NCI-H2107 treated with DMSO at 0.1 percent for 48 hours (cell line): ENCODE data around the gene NUDCD3.
"Not testable (repeated sequence)": the region's sequence is repeated elsewhere in the genome, so short reads cannot be mapped to it uniquely, and the experiment has no call there.

ENCODE experiments used
- DNase-seq: peaks from one replicate; lab custom pipeline; 2025; ENCODE audit not compliant: unreplicated experiment; lab: John Stamatoyannopoulos, UW

Gene NUDCD3

GRCh38 chr7:44518761-44519160 is 28.3 kb upstream of the NUDCD3 start:
- DNase-seq = no peak

GRCh38 chr7:44517175-44517574 is 26.7 kb upstream of the NUDCD3 start:
- DNase-seq = no peak

DNA sequence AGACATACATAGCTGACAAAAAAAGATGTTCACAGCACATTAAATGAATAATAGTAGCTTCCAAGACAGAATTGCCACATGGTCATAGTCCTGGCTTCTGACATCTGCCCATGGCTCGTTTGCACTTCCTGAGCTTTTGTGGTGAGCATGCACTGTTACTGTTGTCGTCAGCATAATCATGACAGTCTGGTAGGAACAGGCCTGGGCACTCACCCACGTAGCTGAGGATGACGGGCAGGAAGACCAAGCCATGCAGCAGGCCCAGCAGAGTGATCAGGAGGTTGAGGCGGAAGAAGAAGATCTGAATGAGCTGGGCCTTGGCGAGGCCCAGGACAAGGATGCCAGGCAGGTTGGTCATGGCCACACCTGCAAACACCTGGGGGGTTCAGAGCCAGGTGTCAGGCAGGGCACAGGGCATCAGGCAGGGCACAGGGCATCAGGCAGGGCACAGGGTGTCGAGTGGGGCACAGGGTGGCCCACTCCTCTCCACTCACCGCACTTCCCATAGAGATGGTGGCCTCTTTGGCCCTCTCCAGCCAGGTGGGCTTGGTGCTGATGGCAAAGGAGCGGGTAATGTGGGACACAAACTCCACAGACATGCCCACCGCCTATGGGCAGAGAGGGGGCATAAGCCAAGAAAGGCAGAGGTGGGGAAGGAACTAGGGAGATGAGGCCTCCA is 25.3 kb upstream of the NUDCD3 start:
- no peak for DNase-seq

GRCh38 chr7:44512736-44513135 is 22.3 kb upstream of the NUDCD3 start:
- DNase-seq = no peak

- no peak for DNase-seq
Measured at GRCh38 chr7:44511863-44512468, 21.5 kb upstream of the NUDCD3 start.

- no peak for DNase-seq
Measured at GRCh38 chr7:44511236-44511635, 20.8 kb upstream of the NUDCD3 start.

DNA sequence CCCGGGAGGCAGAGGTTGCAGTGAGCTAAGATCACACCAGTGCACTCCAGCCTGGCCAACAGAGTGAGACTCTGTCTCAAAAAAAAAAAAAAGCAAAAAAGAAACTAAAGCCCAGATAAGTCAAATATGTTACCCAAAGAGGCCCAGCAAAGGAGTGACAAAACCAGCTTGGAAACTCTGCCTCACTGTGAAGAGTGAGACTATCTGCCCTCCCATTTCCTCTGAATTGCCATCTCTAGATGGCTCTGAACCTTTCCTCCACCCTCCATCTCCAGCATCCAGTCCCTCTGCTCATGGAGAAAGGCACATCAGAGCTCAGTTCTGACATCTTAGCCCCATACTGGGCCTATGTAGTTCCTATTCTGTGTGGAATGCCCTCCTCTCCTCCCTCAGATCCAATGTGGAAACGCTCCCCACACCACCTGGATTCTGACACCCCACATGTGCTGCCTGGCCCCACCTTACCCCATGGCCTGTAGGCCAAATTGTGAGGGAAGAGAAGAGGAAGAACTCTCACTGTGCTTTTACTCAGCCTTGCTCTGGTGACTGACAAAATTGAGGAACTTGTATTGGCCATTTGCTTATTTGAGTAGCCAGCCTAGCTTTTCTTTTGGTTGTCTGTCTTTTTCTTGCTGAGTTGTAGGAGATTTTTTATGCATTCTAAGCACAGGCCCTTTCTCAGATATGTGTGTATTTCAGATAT is 18.0 kb upstream of the NUDCD3 start:
- DNase-seq = no peak

DNA sequence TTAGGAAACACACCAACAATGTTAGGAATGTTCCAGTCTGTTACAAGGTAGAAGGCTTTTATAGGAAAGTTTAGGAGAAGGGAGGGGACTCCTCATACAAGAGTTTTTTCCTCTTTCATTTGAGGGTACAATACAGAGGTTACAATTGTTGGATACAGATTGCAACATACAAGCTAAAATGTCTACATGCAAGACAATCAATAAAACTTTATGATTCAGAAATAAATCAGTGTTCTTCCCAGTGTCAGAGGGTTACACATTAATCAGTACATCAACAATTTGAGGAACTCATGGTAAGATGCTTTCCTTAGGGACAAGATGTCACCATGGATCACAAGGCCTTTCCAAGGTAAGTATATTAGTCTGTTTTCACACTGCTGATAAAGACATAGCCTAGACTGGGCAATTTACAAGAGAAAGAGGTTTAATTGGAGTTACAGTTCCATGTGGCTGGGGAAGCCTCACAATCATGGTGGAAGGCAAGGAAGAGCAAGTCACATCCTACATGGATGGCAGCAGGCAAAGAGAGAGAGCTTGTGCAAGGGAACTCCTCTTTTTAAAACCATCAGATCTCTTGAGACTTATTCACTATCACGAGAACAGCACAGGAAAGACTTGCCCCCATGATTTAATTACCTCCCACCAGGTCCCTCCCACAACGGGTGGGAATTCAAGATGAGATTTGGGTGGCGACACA is 16.3 kb upstream of the NUDCD3 start:
- not testable (repeated sequence) for DNase-seq

GRCh38 chr7:44505595-44505994 is 15.1 kb upstream of the NUDCD3 start:
- no peak for DNase-seq

- no peak for DNase-seq
Measured at GRCh38 chr7:44498230-44498954, 7.9 kb upstream of the NUDCD3 start.

DNA sequence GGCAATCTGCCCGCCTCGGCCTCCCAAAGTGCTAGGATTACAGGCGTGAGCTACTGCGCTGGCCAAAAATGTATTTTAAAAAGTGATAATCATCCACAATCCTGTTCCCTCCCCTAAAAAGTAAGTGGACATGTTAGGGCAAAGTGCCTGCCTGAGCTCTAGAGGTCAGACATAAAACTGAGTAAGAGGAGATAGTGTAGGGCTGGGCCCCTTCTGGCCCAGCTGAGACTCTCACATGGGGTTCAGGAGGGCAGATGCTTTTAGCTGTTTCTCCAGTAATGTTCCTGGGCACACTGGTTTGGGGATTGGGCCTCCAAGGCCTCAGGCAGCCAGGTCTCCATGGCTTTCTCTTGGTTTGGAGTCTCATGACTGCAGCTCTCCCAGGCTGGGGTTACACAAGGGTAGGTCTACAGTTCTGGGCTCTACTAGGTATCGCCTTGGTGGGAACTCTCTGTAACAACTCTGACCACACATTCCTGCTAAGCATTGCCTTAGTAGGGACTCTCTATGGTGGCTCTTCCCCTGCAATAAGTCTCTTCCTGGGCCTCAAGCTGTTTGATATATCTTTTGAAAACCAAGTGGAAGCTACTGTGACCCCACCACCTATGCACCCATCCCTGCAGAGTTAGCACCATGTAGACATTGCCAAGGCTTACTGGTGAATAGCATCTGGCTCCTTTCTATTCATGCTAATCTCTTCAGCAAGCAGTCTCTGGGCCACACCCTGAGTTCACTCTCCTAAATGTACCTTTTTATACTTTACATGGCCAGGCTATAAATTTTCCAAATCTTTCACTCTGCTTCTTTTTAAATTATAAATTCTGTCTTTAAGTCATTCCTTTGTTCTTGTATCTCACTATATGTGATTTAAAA is 6.9 kb upstream of the NUDCD3 start:
- DNase-seq = no peak

DNA sequence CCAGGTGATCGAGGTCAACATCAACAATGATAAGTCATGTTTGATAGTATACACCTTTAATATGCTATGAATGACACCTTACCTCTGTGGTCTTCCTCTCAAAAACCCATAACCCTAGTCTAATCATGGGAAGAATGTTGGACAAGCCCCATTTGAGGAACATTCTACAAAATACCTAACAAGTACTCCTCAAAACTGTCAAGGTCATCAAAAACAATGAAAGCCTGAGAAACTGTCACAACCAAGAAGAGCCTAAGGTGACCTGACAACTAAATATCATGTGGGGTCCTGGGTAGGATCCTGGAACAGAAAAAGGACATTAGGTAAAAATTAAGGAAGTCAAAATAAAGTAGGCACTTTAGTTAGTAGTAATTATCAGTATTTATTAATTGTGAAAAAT is 5.9 kb upstream of the NUDCD3 start:
- no peak for DNase-seq

DNA sequence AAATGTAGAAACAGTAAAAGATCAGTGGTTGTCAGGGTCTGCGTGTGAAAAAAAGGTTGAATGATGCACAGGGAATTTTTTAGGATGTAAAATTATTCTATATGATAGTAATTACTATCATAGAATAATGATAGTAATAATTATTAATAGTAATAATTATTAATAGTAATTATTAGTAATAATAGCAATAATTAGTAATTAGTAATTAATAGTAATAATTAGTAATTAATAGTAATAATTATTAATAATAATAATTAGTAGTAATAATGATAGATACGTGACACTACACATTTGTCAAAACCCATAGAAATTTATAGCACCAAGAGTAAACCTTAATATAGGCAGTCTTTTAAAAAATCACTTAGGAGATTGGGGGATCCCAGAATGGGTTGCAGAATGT is 4.5 kb upstream of the NUDCD3 start:
- DNase-seq = no peak

DNA sequence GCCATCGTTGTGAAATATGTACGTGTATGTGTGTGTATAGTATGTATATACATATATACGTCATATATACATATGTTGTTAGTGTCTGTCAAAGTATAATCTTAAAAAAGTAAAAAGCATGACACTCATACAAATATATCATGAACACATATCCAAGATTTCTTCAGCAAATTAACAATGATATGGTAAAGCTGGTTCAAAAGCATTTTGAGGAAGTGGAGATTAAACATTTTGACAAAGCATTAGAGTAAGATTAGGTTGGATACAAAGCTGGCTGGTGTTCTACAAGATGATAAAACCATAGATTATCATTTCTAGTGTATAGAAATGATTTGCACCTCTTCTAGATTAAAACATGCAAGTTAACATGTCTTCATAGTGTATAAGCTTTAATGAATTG is 771 bp upstream of the NUDCD3 start:
- DNase-seq = no peak

DNA sequence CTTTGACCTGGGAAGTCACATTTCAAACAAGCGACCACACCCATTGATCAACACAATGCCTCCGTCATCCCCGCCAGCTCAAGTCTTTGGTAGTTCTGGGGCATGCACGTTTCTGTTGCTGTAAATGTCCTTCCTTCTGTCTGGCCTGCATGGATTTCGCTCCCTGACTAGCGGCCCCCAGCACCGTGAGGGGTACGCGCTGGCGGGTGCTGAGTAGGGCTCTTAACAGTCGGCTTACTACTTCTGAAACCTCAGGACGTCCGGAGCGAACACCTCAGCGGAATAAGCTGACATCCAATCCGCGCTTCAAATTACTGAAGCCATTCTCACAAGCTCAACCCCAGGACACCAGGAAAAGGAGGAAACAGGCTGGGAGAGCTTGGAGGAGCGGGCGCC is 505 bp downstream of the NUDCD3 start:
- DNase-seq = peak; percentile 24

DNA sequence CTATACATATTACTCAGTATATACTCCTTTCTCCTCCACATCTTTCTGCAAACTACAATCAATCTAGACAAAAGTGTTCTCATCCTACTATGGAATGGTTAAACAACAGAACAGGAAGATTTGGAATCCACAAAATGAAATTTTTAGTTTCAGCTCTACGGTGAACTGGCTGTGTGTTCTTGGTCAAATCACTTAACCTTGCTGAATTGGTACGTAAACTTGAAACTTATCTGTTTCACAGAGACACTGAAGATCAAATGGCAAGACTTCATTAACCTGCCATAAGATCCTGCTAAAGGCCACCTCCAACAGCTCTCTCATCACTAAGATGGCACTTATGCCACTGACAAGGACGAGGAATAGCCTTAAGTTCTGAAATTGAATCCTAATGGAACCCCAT is 1.5 kb downstream of the NUDCD3 start:
- no peak for DNase-seq

GRCh38 chr7:44486693-44487092 is 3.8 kb downstream of the NUDCD3 start:
- no peak for DNase-seq

DNA sequence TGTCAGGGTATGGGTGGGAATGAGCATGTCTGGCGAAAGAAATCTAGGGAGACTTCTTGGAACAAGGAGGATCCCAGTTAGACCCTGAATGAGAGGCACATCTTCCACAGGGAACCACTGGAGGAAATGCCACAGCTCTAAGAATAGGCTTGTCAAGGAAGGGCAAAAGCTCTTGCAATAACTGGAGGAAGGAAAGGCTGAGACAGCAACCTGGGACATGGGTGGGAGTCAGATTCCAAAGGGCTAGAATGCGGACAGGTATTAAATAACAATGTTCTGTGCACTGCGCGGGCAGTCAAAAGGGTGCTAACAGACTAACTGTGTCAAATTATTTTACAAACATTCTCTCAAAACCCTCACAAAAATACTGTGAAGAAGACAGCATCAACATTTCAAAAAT is 4.5 kb downstream of the NUDCD3 start:
- no peak for DNase-seq

DNA sequence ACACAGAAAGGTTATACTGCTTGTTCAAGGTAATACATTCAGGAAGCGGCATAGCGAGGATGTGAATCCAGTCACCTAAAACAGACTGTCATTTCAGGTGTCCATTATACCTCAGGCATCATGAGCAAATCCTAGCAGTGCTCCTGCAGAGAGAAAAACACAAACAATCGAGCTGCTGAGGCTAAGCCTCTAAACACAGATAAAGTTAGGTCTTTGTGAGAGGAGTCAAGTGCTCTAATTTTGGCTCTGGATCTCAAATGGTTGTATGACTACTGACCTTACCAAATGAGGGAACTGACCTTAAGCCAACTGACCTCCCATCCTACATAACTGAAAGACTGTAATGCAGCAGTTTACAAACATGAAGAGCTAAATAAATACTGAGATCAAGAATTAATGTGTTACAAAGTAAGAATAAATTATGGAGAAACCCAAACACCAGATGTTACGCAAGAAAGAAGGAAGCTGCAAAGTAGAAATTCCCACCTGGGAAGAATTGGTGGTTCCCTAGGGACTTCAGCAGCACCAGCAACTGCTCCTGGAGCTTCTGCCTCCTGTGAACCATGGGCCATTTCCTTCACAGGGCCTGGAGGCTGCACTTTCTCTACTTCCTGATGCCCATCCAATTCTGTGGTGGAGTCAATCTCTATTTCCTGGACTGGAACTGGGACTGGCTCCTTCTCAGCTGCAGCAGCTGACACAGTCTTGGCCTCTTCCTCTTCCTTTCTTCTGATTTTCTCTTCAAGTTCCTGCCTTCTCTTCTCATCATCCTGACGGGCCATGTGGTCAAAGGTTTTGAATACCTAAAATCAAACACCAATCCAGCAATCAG is 5.8 kb downstream of the NUDCD3 start:
- no peak for DNase-seq
